Lower lobe of right lung (tissue), 2 donors: ENCODE results near the gene CASZ1. TPM values are rescaled to one million over a fixed set of nuclear protein-coding genes. Genes with fewer than 3 reads are reported as not detected.

ENCODE experiments used
- ATAC-seq, 2 donors: fragments of 200-7000 bp; cut with Tn5 transposase; one replicate each; pipeline ENCODE4 v1.9.1; 2020 to 2022; ENCODE audit warnings: mild to moderate bottlenecking in 2 of 2, moderate library complexity in 2 of 2
- DNase-seq: peaks from one replicate; pipeline ENCODE4 v3.0.0-alpha.2; 2020
- H3K27ac ChIP-seq: fragments of 200-600 bp; one replicate; pipeline ENCODE4 v1.8.0; 2022
- H3K27me3 ChIP-seq: fragments of 200-600 bp; one replicate; pipeline ENCODE4 v1.8.0; 2022; ENCODE audit warnings: low read depth
- H3K36me3 ChIP-seq: fragments of 200-600 bp; one replicate; pipeline ENCODE4 v1.8.0; 2022; ENCODE audit warnings: mild to moderate bottlenecking
- H3K4me1 ChIP-seq: fragments of 200-600 bp; one replicate; pipeline ENCODE4 v1.8.0; 2022
- H3K4me3 ChIP-seq: fragments of 200-600 bp; one replicate; pipeline ENCODE4 v1.8.0; 2022; ENCODE audit warnings: mild to moderate bottlenecking
- H3K9me3 ChIP-seq: fragments of 200-600 bp; one replicate; pipeline ENCODE4 v1.8.0; 2022
- intact Hi-C: fragments of 100-400 bp; cut with DNase I; formaldehyde crosslinking; loops from one replicate; pipeline ENCODE4 v1.11.0; 2022
- total RNA-seq: library from RNA; stranded (reverse); fragmentation: NEBNext Ultra II Directional; extraction: Animal tissue kit (Norgen Biotek cat#: 25700); gene quantifications from one replicate; pipeline ENCODE4 v1.2.1, GENCODE V29; 2021
- TF ChIP-seq, protein P1 (sequence below): fragments of 200-600 bp; IDR thresholded peaks from one replicate; pipeline ENCODE4 v1.8.0; 2022; ENCODE audit warnings: antibody characterized with exemption, mild to moderate bottlenecking
- donor health status: DM: no; HTN: yes; CAD: no; lungs with severe emphysema.

CASZ1 gene
- total RNA-seq, 1 donor from 2014 or later: 47.5 TPM

DNA sequence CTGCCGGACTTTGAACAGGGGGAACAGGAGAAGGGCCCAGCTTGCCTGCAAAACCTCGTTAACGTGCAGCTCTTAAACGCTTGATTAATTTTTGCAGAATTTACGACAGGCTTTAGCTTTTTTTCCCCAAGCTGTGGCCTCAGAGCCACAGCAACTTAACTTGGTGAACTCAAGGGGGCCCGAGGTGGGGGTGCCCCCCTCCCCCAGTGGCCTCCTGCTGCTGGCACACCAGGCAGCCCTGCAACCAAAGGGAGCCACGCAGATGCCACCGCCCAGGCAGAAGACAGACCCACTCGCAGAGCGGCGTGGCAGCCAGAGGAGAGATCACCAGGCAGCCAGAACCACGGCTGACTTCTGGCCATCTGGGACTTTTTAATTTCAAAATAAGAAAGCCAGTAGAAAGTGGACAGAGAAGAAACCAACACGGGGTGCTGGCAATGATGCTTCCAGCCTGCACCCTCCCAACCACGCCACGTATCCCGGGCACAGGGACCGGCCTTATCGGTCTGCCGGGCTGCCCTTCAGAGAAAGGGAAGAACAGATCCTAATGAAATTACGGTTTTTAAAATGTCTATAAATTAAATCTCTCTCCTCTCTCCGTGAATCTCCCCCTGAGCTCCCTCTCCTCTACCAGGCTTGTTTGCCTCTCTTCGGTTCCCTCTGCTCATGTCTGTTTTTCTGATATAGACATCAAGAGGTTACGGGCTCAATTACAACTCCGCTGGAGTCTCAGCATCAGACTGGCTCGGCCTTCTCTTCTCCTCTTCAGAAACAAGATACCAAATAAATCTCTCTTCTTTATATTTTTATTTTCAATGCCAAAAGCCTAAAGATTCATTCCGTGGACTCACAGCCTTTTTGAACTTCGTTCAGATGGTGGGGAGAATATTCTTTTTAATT is 6.4 kb downstream of the CASZ1 start:
- peaks cover 31% of the 10 kb centered on the region for H3K4me1 ChIP-seq
- DNase-seq: no peak
- H3K36me3 ChIP-seq: no peaks in the 10 kb centered on the region
- no peak overlapping the region for H3K27ac ChIP-seq
- no peaks in the 10 kb centered on the region for H3K9me3 ChIP-seq
- no peak for ATAC-seq
- H3K27me3 ChIP-seq: peaks cover 42% of the 10 kb centered on the region
- intact Hi-C loops: no loop called here
- H3K4me3 ChIP-seq: no peak overlapping the region
- TF ChIP-seq, protein P1, sequence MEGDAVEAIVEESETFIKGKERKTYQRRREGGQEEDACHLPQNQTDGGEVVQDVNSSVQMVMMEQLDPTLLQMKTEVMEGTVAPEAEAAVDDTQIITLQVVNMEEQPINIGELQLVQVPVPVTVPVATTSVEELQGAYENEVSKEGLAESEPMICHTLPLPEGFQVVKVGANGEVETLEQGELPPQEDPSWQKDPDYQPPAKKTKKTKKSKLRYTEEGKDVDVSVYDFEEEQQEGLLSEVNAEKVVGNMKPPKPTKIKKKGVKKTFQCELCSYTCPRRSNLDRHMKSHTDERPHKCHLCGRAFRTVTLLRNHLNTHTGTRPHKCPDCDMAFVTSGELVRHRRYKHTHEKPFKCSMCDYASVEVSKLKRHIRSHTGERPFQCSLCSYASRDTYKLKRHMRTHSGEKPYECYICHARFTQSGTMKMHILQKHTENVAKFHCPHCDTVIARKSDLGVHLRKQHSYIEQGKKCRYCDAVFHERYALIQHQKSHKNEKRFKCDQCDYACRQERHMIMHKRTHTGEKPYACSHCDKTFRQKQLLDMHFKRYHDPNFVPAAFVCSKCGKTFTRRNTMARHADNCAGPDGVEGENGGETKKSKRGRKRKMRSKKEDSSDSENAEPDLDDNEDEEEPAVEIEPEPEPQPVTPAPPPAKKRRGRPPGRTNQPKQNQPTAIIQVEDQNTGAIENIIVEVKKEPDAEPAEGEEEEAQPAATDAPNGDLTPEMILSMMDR: no peak

DNA sequence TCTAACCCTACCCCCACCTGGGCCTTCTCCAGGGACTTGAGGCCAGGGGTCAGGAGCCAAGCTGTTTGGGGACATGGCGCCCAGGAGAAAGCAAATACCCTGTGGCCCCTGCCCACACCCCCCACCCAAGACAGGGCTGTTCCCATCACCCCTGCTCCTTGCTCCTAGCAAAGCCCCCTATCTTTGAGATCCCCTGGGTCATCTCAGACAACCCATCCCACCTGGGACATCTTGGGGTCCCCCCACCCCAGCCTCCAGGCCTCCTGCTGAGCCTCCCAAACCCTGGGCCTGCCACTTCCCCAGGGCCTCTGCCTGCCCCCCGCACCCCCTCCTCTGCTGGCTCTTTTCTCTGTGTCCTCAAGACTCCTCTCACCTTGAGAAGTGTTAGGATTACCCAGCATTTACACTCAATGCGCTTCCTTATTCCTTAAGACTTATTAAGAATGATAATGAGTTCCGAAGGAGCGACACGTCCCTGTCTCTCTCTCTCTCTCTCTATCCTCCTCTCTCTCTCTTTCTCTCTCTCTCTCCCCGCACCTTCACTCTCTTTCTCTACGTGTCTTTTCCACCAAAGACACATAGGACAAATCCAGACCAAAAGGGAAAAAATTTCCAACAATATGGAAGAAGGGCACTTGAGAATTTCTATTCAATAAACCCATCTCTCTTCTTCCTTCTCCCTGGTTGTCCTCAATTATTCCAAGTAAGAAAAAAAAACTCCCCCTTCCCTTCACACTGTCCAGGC is 7.2 kb downstream of the CASZ1 start:
- Histone ChIP-seq H3K4me1 (peaks cover 31% of the 10 kb centered on the region), H3K27me3 (peaks cover 39% of the 10 kb centered on the region)
- intact Hi-C loops: no loop called here

DNA sequence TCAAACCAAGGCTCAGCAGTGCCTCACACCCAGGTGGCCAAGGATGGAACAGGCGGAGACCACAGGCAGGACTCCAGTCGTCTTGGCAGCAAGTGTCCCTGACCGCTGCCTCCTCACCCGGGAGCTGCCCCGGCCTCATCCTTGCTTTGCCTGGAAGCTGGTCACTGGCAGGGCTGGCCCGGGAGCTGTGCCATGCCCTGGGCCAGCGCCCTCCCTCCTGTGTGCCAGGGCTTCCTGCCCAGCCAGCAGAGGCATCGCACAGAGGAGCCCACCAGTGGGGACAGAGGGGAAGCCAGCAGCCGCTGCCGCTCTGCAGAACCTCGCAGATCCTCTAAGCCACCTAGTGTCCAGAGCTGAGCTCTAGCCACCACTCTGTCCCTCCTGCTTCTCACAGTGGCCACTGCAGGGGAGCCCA is 7.8 kb downstream of the CASZ1 start:
- H3K27ac ChIP-seq: no peak overlapping the region
- DNase-seq (peak; percentile 53), ATAC-seq (peak; percentile 58 to 62)
- no peak overlapping the region for H3K4me3 ChIP-seq
- H3K4me1 ChIP-seq: peaks cover 27% of the 10 kb centered on the region
- TF ChIP-seq, protein P1: no peak
- no peaks in the 10 kb centered on the region for H3K36me3 ChIP-seq
- H3K9me3 ChIP-seq: no peaks in the 10 kb centered on the region
- intact Hi-C loops: no loop called here
- peaks cover 34% of the 10 kb centered on the region for H3K27me3 ChIP-seq

More for the DNA sequence above, 7.2 kb downstream of the CASZ1 start:
- TF ChIP-seq, protein P1: no peak
- no peak for DNase-seq
- H3K27ac ChIP-seq: no peak overlapping the region
- ATAC-seq: no peak
- H3K9me3 ChIP-seq: no peaks in the 10 kb centered on the region
- no peak overlapping the region for H3K4me3 ChIP-seq
- no peaks in the 10 kb centered on the region for H3K36me3 ChIP-seq

DNA sequence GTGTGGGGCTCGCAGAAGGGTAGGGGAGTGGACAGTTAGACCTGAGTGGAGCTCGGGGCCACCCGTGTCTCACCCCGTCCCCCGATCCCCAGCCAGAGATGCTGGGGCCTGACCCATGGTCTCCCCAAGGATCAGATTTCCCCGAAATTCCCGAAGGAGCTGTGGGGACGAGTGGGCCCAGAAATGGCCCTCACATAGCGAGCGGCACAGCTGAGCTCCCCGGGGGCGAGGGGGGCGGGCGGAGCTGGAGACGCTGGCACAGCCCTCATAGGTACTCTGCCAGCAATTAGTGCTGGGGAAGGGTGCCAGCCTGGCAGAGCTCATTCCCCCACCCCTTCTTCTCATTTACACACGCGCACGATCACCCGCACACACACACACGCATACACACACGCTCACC is 9.2 kb downstream of the CASZ1 start:
- intact Hi-C loops: no loop called here
- H3K9me3 ChIP-seq: no peaks in the 10 kb centered on the region
- peaks cover 28% of the 10 kb centered on the region for H3K27me3 ChIP-seq
- DNase-seq: no peak
- peaks cover 22% of the 10 kb centered on the region for H3K4me1 ChIP-seq
- ATAC-seq: no peak
- H3K36me3 ChIP-seq: no peaks in the 10 kb centered on the region
- H3K27ac ChIP-seq: no peak overlapping the region
- no peak overlapping the region for H3K4me3 ChIP-seq
- TF ChIP-seq, protein P1: no peak

DNA sequence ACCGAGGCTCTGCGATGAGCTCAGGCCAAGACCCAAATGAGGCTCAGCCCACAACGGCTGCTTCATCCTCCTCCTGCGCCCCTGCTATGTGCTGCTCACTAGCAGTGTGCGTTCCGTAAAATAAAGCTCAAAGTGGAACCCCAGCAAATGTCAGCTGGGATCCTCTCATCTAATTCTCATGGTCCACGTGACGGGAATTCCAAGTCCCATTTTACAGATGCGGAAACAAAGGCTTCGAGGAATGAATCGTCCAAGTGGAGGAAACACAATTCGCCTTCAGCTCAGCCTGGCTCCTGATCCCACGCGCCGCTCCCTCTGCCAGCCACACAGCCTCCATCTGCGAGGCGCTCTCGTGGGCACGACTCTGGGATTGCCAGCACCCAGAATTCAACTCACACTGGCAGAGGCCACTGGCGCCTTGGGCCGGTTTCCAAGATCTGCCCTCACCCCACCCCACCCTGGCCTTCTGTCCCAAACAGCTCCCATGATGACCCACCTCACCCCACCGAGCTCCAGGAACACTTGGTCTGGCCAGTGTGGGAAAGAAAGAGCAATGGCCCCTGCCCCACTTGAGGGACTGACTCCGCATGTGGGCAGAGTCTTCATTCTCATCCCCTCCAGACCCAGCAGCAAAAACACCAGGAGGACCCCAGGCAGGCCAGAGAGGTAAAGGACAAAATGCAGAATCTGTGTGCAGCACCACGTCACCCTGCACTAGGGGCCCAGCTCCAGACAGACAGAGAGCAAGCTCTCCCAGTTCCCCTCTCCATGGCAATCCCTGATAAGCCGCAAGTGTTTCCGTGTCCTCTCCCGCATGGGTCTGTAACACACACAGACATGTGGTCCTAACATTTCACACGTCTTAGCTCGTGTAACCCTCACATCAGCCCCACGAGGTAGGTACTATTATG is 10.5 kb downstream of the CASZ1 start:
- Histone ChIP-seq H3K4me1 (peaks cover 12% of the 10 kb centered on the region), H3K27me3 (peaks cover 21% of the 10 kb centered on the region), H3K36me3 (no peaks in the 10 kb centered on the region), H3K9me3 (no peaks in the 10 kb centered on the region), H3K27ac (no peak overlapping the region), H3K4me3 (no peak overlapping the region)
- ATAC-seq (no peak), DNase-seq (no peak)
- intact Hi-C loops: no loop called here
- TF ChIP-seq, protein P1: no peak
